Heart right ventricle (tissue), 16 donors: ENCODE measurements around the gene TSC22D1. TPM values are rescaled to one million over a fixed set of nuclear protein-coding genes. Genes with fewer than 3 reads are reported as not detected.

Experiments
- ATAC-seq, 8 donors: fragments of 200-7000 bp; cut with Tn5 transposase; one replicate each; pipeline ENCODE4 v1.9.1; 2020; ENCODE audit warnings: mild to moderate bottlenecking in 8 of 8, moderate library complexity in 8 of 8, moderate number of reproducible peaks in 1 of 8
- DNase-seq, 2 donors: peaks; one replicate each; pipeline ENCODE4 v3.0.0-alpha.2; 2020
- H3K27ac ChIP-seq, 10 donors: fragments of 200-600 bp; sonication (generic) in 2 of 10; one replicate each; pipeline versions ENCODE4 v1.5.0 to v1.8.0; 2020 to 2022; ENCODE audit warnings: mild to moderate bottlenecking in 3 of 10
- H3K27me3 ChIP-seq, 7 donors: fragments of 200-600 bp; one replicate each; pipeline ENCODE4 v1.8.0; 2021 to 2022; ENCODE audit warnings: mild to moderate bottlenecking in 2 of 7
- H3K36me3 ChIP-seq, 9 donors: fragments of 200-600 bp; sonication (generic) in 1 of 9; one replicate each; pipeline versions ENCODE4 v1.5.0 to v1.8.0; 2020 to 2022; ENCODE audit warnings: mild to moderate bottlenecking in 2 of 9
- H3K4me1 ChIP-seq, 9 donors: fragments of 200-600 bp; sonication (generic) in 1 of 9; one replicate each; pipeline versions ENCODE4 v1.5.0 to v1.8.0; 2020 to 2022; ENCODE audit warnings: mild to moderate bottlenecking in 4 of 9
- H3K4me3 ChIP-seq, 10 donors: fragments of 200-600 bp; sonication (generic) in 2 of 10; one replicate each; pipeline versions ENCODE4 v1.5.0 to v1.8.0; 2020 to 2022; ENCODE audit warnings: mild to moderate bottlenecking in 7 of 10, moderate library complexity in 2 of 10
- H3K9me3 ChIP-seq, 11 donors: fragments of 200-600 bp in 10 of 11; sonication (generic) in 2 of 11; one replicate each; pipeline versions ENCODE4 v1.5.0 to v1.8.0; 2013 to 2022; ENCODE audit warnings: mild to moderate bottlenecking in 2 of 11, control low read depth in 1 of 11, moderate library complexity in 1 of 11
- WGBS, 2 donors: extraction: QIAGEN DNeasy Blood & Tissue Kit; methylation state at CpG; one replicate each; pipeline ENCODE4 v1.1.7; 2013; ENCODE audit warnings: inconsistent platforms in 1 of 2; 5-methylcytosine and 5-hydroxymethylcytosine counted together
- intact Hi-C, 10 donors: fragments of 100-400 bp; cut with DNase I; formaldehyde crosslinking; loops; one replicate each; pipeline versions ENCODE4 v1.11.1 to v1.14.2; 2022
- polyA plus RNA-seq, 2 donors: library from polyadenylated mRNA; stranded (reverse); fragments of 200-250 nt; gene quantifications; one replicate each; pipeline ENCODE4 v1.2.3, GENCODE V29; 2013
- total RNA-seq, 10 donors: library from RNA; stranded (reverse); fragmentation: NEBNext Ultra II Directional in 3 of 10; extraction: Animal tissue kit (Norgen Biotek cat#: 25700) in 3 of 10; gene quantifications; one replicate each; pipeline versions ENCODE4 v1.2.1 to v1.2.4, GENCODE V29; 2021 to 2023
- TF ChIP-seq, protein P1 (sequence below), 9 donors: fragments of 200-600 bp; sonication (generic) in 2 of 9; IDR thresholded peaks; one replicate each; pipeline versions ENCODE4 v1.5.0 to v1.8.0; 2021 to 2022; ENCODE audit warnings: antibody characterized with exemption in 9 of 9, mild to moderate bottlenecking in 5 of 9, moderate library complexity in 1 of 9
- donor health status: Arrhythmogenic right ventricular cardiomyopathy.
- donor health status: ischemic (EF 13 %, LVEDD 7.1; RV severe dilation, severe dysfunction).
- donor health status: healthy with polysubstance abuse.
- donor health status: DM: no; HTN: yes; CAD: no.
- donor health status: DM: no; HTN: no; CAD: no.
- donor health status: ischemic (EF 25% LVEDD 6.9; RV normal size, moderate dysfunction).
- donor health status: ischemic (EF 25% LVEDD 5.7; RV mildly dilated, moderate dysfunction).
- donor health status: healthy.
- donor health status: DM: yes; HTN: yes; CAD: no.
- donor health status: Ischemic cardiomyopathy.
- donor health status: ischemic (EF 35%, LVEDD 5.7; RV mildly dilated, moderate dysfunction).
- donor health status: nonischemic (EF 11% LVEDD 7.7; RV severe dilation, severe dysfunction).
- donor health status: DM: yes; HTN: yes; CAD: no.
- donor health status: PGD.
- donor health status: ischemic (EF 29% LVEDD 5.4; RV normal size, mild dysfunction).
- donor health status: nonischemic (EF 23%, LVEDD 6.1; RV moderate dilation, normal function).

Gene TSC22D1
- total and polyA plus RNA-seq, 12 donors, result 48.5 to 200 (median 113) TPM

DNA sequence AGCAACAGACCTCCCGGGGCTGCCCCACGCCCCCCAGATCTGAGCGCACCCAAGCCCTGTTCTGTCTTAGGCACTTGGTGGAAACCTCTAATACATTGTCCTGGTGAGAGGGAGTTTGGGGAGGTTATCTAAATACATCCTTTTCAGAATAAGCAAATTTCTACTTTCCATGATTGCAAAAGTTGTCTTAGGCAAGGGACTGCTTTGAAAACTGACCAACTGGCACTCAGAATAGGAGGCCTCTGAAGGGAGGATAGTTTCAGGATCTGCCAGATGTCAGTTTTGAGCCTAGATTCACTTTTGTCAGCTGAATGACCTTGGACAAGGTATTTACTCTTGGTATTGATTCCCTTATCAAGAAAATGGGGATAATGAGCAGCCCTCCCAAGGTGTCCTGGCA, 190.7 kb downstream of the TSC22D1 start:
- DNase-seq (no peak), ATAC-seq (no peak)
- H3K36me3 ChIP-seq, result peaks cover 0 to 11% (median 0%) of the 10 kb centered on the region in 9 donors
- H3K27me3 ChIP-seq, result no peaks in the 10 kb centered on the region
- no peaks in the 10 kb centered on the region for H3K9me3 ChIP-seq
- intact Hi-C loops, result loop anchor here in 3 of 10 donors (5.0 kb wide), 1 partner anchor 52 kb away; no protein-coding TSS in a partner anchor
- WGBS, 2 donors, result 98 to 99% methylated on average over 3 of the region's 3 CpGs
- peaks cover 0 to 33% (median 11%) of the 10 kb centered on the region in 9 donors for H3K4me1 ChIP-seq
- H3K27ac ChIP-seq, result no peak overlapping the region
- TF ChIP-seq, protein P1, sequence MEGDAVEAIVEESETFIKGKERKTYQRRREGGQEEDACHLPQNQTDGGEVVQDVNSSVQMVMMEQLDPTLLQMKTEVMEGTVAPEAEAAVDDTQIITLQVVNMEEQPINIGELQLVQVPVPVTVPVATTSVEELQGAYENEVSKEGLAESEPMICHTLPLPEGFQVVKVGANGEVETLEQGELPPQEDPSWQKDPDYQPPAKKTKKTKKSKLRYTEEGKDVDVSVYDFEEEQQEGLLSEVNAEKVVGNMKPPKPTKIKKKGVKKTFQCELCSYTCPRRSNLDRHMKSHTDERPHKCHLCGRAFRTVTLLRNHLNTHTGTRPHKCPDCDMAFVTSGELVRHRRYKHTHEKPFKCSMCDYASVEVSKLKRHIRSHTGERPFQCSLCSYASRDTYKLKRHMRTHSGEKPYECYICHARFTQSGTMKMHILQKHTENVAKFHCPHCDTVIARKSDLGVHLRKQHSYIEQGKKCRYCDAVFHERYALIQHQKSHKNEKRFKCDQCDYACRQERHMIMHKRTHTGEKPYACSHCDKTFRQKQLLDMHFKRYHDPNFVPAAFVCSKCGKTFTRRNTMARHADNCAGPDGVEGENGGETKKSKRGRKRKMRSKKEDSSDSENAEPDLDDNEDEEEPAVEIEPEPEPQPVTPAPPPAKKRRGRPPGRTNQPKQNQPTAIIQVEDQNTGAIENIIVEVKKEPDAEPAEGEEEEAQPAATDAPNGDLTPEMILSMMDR (IDR thresholded peaks at IDR 0.05), result no peak
- H3K4me3 ChIP-seq, result no peak overlapping the region

DNA sequence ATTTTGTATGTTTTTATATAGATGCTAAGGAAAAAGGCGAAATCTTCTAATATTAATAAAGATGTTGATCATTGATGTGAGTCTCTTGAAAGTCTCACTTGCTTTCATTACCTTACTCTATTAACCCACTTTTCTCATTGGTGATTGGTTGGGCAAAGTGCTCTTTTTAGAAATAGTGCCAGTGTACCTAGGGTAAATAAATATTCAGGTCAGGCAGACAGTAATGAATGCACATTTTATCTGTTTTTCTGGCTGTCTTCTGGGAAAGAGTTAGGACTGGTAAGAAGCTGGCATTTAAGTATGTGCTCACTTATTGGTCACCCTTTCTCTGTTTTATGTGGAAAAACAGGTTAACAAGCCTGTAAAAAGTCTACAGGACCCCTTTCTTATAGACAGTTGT, 191.4 kb downstream of the TSC22D1 start:
- Histone ChIP-seq H3K27me3 (no peaks in the 10 kb centered on the region), H3K27ac (no peak overlapping the region), H3K4me1 (peaks cover 0 to 33% (median 11%) of the 10 kb centered on the region in 9 donors), H3K9me3 (no peaks in the 10 kb centered on the region), H3K4me3 (no peak overlapping the region), H3K36me3 (peaks cover 0 to 17% (median 0%) of the 10 kb centered on the region in 9 donors)
- TF ChIP-seq, protein P1 (IDR thresholded peaks at IDR 0.05), result no peak
- ATAC-seq (no peak), DNase-seq (no peak)
- intact Hi-C loops, result loop anchor here in 3 of 10 donors (5.0 kb wide), 1 partner anchor 53 kb away; no protein-coding TSS in a partner anchor
- 96 to 97% methylated on average over 1 of the region's 1 CpG for WGBS, 2 donors

DNA sequence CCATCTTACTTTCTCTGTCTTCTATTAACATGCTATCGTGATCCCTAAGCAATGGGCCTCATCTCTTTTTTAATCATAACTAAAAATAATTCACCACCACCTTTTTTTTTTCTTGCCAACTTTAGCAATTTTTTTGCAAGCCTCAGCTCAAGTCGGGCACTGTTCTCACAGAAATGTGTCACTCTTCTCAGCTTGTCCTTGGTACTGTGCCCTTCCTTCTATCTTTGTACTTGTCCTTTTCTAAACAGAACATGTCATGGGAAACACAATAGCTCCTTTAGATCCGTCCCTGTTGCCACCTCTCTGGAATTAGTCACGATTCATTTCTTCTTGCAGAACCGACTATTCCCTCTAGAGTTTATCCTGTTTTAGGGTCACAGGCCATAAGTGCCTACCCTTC, 192.2 kb downstream of the TSC22D1 start:
- TF ChIP-seq, protein P1 (IDR thresholded peaks at IDR 0.05), result no peak
- intact Hi-C loops, result no loop called here
- peak in 7 of 8 donors; percentile 48 to 86 (median 74) for ATAC-seq
- no peaks in the 10 kb centered on the region for H3K9me3 ChIP-seq
- 40 to 51% methylated on average over 5 of the region's 5 CpGs for WGBS, 2 donors
- H3K27ac ChIP-seq, result peak overlapping the region in 5 of 10 donors; percentile 9 to 43 (median 27)
- H3K4me3 ChIP-seq, result no peak overlapping the region
- peaks cover 0 to 18% (median 0%) of the 10 kb centered on the region in 9 donors for H3K36me3 ChIP-seq
- H3K27me3 ChIP-seq, result no peaks in the 10 kb centered on the region
- DNase-seq, result no peak
- peaks cover 0 to 31% (median 11%) of the 10 kb centered on the region in 9 donors for H3K4me1 ChIP-seq

DNA sequence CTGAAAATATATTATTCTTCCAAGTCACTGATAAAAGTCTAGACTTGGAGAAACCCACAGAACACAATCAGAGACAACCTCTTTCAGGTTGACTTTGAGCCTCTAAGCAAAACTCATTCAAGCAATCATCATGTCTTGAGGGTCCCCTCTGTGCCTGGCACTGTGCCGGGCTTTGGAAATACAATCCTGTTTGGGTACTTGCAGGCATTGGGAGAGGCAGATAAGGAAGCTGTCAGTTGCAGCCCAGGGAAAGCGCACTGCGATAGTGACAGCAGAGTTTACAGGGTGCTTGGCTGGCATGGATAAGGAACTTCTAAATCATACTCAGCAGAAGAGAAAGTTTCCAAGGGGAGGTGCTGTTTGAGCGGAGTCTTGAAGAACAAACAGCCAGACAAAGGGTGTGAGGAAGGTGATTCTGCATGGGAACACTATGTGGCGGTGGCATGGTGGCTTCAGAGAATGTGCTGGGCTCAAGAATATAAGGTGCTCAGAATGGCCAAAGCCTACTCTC, 193.4 kb downstream of the TSC22D1 start:
- Histone ChIP-seq H3K4me1 (peaks cover 0 to 19% (median 8%) of the 10 kb centered on the region in 9 donors), H3K9me3 (no peaks in the 10 kb centered on the region), H3K4me3 (no peak overlapping the region), H3K36me3 (peaks cover 0 to 18% (median 0%) of the 10 kb centered on the region in 9 donors), H3K27me3 (no peaks in the 10 kb centered on the region), H3K27ac (peak overlapping the region in 5 of 10 donors; percentile 1 to 47 (median 12))
- 44 to 56% methylated on average over 5 of the region's 5 CpGs for WGBS, 2 donors
- TF ChIP-seq, protein P1 (IDR thresholded peaks at IDR 0.05), result no peak
- intact Hi-C loops, result no loop called here
- DNase-seq, result peak in 1 of 2 donors; percentile 37
- ATAC-seq, result peak in 5 of 8 donors; percentile 37 to 59 (median 48)

Other genes with a start within 250 kb of the TSC22D1 start
- gene SERP2, start 202.5 kb downstream of the TSC22D1 start, total RNA-seq, result 10 to 100 TPM; 10.0 to 18.6 (median 11.8) TPM
- 10 to 100 TPM; 10.2 to 20.4 TPM for gene SERP2, start 202.5 kb downstream of the TSC22D1 start, polyA plus RNA-seq